B cell (primary cell): Measurements from ENCODE around the gene GPR108. TPM values are rescaled to one million over a fixed set of nuclear protein-coding genes. Genes with fewer than 3 reads are reported as not detected.

Experiments
- ATAC-seq: fragments of 200-7000 bp; cut with Tn5 transposase; one replicate; pipeline ENCODE4 v1.10.0; 2021; ENCODE audit warnings: low read depth, mild to moderate bottlenecking, moderate number of reproducible peaks, moderate library complexity
- CTCF ChIA-PET: fragments of 350-600 bp; sonication (Branson Sonifier 250); formaldehyde crosslinking; loops from one replicate; lab custom pipeline; 2021; ENCODE audit warnings: antibody characterized with exemption, inconsistent platforms; lab: Charles Lee
- POLR2A ChIA-PET: fragments of 350-600 bp; sonication (Branson Sonifier 250); formaldehyde crosslinking; loops from one replicate; lab custom pipeline; 2021; ENCODE audit warnings: antibody characterized with exemption; lab: Charles Lee
- DNase-seq: peaks from one replicate; pipeline ENCODE4 v3.0.0; 2013
- H2AFZ ChIP-seq: 2 replicates; pipeline ENCODE4 v1.6.1; 2012; ENCODE audit warnings: mild to moderate bottlenecking, low read depth, low read length; ENCODE audit not compliant: insufficient read depth, poor library complexity, severe bottlenecking
- H3K27ac ChIP-seq, 2 donors: 1 replicate in 1 of 2; 2 replicates in 1 of 2; pipeline ENCODE4 v1.5.1; 2012 to 2013; ENCODE audit warnings: low read length in 2 of 2, mild to moderate bottlenecking in 2 of 2, moderate library complexity in 1 of 2
- H3K27me3 ChIP-seq, 4 experiments: fragments of 200-600 bp in 1 of 4; sonication (generic) in 1 of 4; replicated peaks in 1 of 4; 1 replicate in 2 of 4; 2 replicates in 2 of 4; pipeline versions ENCODE4 v1.6.1 to v1.7.0; 2013 to 2016; ENCODE audit warnings: low read length in 3 of 4, mild to moderate bottlenecking in 2 of 4, mixed read lengths in 1 of 4, moderate library complexity in 1 of 4; ENCODE audit not compliant: insufficient read depth in 4 of 4, control insufficient read depth in 3 of 4; ENCODE audit errors: control extremely low read depth in 1 of 4
- H3K36me3 ChIP-seq, 2 experiments: replicated peaks in 1 of 2; 1 replicate in 1 of 2; 2 replicates in 1 of 2; pipeline versions ENCODE4 v1.6.1 to v1.7.1; 2013; ENCODE audit warnings: low read length in 1 of 2; ENCODE audit not compliant: insufficient read depth in 2 of 2, control insufficient read depth in 1 of 2; ENCODE audit errors: control extremely low read depth in 1 of 2, extremely low read depth in 1 of 2
- H3K4me1 ChIP-seq, 2 donors: fragments of 200-600 bp in 1 of 2; sonication (generic) in 1 of 2; 1 replicate in 1 of 2; 2 replicates in 1 of 2; pipeline versions ENCODE4 v1.5.1 to v1.6.1; 2013 to 2017; ENCODE audit warnings: low read length in 2 of 2; ENCODE audit not compliant: control insufficient read depth in 2 of 2, insufficient read depth in 2 of 2
- H3K4me2 ChIP-seq: replicated peaks from 2 replicates; pipeline ENCODE3; 2012; ENCODE audit warnings: mild to moderate bottlenecking, low read depth, low read length; ENCODE audit not compliant: poor library complexity, severe bottlenecking
- H3K4me3 ChIP-seq, 5 experiments: fragments of 200-600 bp in 1 of 5; sonication (generic) in 1 of 5; 1 replicate in 3 of 5; 2 replicates in 2 of 5; pipeline versions ENCODE4 v1.5.1 to v1.7.0; 2011 to 2016; ENCODE audit warnings: low read length in 4 of 5, mild to moderate bottlenecking in 4 of 5, low read depth in 2 of 5, control low read depth in 1 of 5, moderate library complexity in 1 of 5; ENCODE audit not compliant: insufficient read depth in 1 of 5; ENCODE audit errors: control extremely low read depth in 1 of 5, extremely low read depth in 1 of 5
- H3K79me2 ChIP-seq: fragments of 200-600 bp; sonication (generic); one replicate; pipeline ENCODE4 v1.6.0; 2016; ENCODE audit warnings: low read length; ENCODE audit not compliant: control insufficient read depth, insufficient read depth
- H3K9ac ChIP-seq: fragments of 200-600 bp; sonication (generic); 2 replicates; pipeline ENCODE4 v1.6.1; 2017; ENCODE audit warnings: mild to moderate bottlenecking, low read length, moderate library complexity
- H3K9me3 ChIP-seq, 3 donors: one replicate each; pipeline versions ENCODE4 v1.6.1 to v1.7.1; 2013; ENCODE audit warnings: low read length in 2 of 3; ENCODE audit not compliant: control insufficient read depth in 2 of 3, insufficient read depth in 1 of 3; ENCODE audit errors: control extremely low read depth in 1 of 3
- H4K20me1 ChIP-seq: 2 replicates; pipeline ENCODE4 v1.6.0; 2012; ENCODE audit warnings: mild to moderate bottlenecking, low read length; ENCODE audit not compliant: insufficient read depth, control insufficient read depth, poor library complexity, severe bottlenecking
- H3K27ac Mint-ChIP-seq: one replicate; pipeline ENCODE4 v1.8.0; 2021; ENCODE audit warnings: mixed read lengths
- H3K27me3 Mint-ChIP-seq: one replicate; pipeline ENCODE4 v1.8.0; 2021; ENCODE audit warnings: mixed read lengths
- H3K4me1 Mint-ChIP-seq: one replicate; pipeline ENCODE4 v1.8.0; 2021; ENCODE audit warnings: mixed read lengths
- H3K4me3 Mint-ChIP-seq: one replicate; pipeline ENCODE4 v1.8.0; 2021; ENCODE audit warnings: mixed read lengths
- H3K9me3 Mint-ChIP-seq: one replicate; pipeline ENCODE4 v1.8.0; 2022; ENCODE audit warnings: mixed read lengths; ENCODE audit not compliant: insufficient read depth
- CTCF ChIP-seq: fragments of 200-600 bp; IDR thresholded peaks from one replicate; pipeline ENCODE4 v1.8.0; 2022; ENCODE audit warnings: antibody characterized with exemption, mild to moderate bottlenecking
- EZH2 ChIP-seq: IDR thresholded peaks from 2 replicates; pipeline ENCODE4 v1.6.1; 2012; ENCODE audit warnings: borderline replicate concordance, low read depth, mild to moderate bottlenecking, moderate library complexity, low read length; ENCODE audit not compliant: insufficient read depth, poor library complexity, severe bottlenecking
- WGBS: methylation state at CpG from one replicate; pipeline ENCODE4 v1.1.5; 2013; ENCODE audit warnings: missing lambda C conversion rate; ENCODE audit not compliant: insufficient coverage; 5-methylcytosine and 5-hydroxymethylcytosine counted together
- intact Hi-C: fragments of 100-400 bp; cut with micrococcal nuclease; formaldehyde crosslinking; loops from one replicate; pipeline ENCODE4 v1.10.0; 2022
- polyA plus RNA-seq: library from polyadenylated mRNA; depleted of rRNA; stranded (reverse); fragments of >200 nt; gene quantifications from 2 replicates; pipeline ENCODE4 v1.2.3, GENCODE V29; 2012
- total RNA-seq, 2 donors: library from RNA; stranded (reverse); fragments of 120-200 nt in 1 of 2; gene quantifications; 1 replicate in 1 of 2; 2 replicates in 1 of 2; pipeline versions ENCODE4 v1.2.3 to v1.2.4, GENCODE V29; 2013 to 2022

The GPR108 gene
- total and polyA plus RNA-seq, 2 donors (not counting 1 experiment from before 2014, with no cell fraction given) = 79.0 to 82.5 TPM

- peaks cover 85% of the 10 kb centered on the region for H4K20me1 ChIP-seq
- peaks cover 30 to 59% of the 10 kb centered on the region in 2 donors for H3K4me1 ChIP-seq
- peak overlapping the region; percentile 4 to 65 for H3K27ac ChIP-seq
- H3K4me3 ChIP-seq = no peak overlapping the region
- H3K79me2 ChIP-seq = peaks cover 96% of the 10 kb centered on the region
- DNase-seq (no peak), ATAC-seq (no peak)
- TF ChIP-seq CTCF = no peak
- peak overlapping the region; percentile 77 for H3K27ac Mint-ChIP-seq
- peak overlapping the region; percentile 43 for H3K4me2 ChIP-seq
- CTCF ChIA-PET = interaction anchor here (0.7 kb wide), 1 partner anchor 66 kb away, joined by 3 read pairs; no protein-coding TSS in a partner anchor
- H3K9me3 ChIP-seq = no peaks in the 10 kb centered on the region
- H3K4me1 Mint-ChIP-seq = peaks cover 56% of the 10 kb centered on the region
- H3K4me3 Mint-ChIP-seq = no peak overlapping the region
- no peaks in the 10 kb centered on the region for H3K27me3 Mint-ChIP-seq
- WGBS = 57% methylated on average over 4 of the region's 4 CpGs
- peaks cover 3 to 49% of the 10 kb centered on the region in 2 experiments for H3K36me3 ChIP-seq
- intact Hi-C loops = loop anchor here (10.0 kb wide), 1 partner anchor 566 kb away; the partner anchor contains the start of gene ARHGEF18
- no peaks in the 10 kb centered on the region for H3K9me3 Mint-ChIP-seq
- no peaks in the 10 kb centered on the region for H3K27me3 ChIP-seq
- H2AFZ ChIP-seq = no peak overlapping the region
- POLR2A ChIA-PET = interaction anchor here (2.5 kb wide), 1 partner anchor 23 kb away, joined by 6 read pairs; no protein-coding TSS in a partner anchor
- H3K9ac ChIP-seq = no peak overlapping the region
These were observed 41.0 kb upstream of the GPR108 start for GRCh38 chr19:6778386-6778785.

- no peak overlapping the region for H3K4me3 ChIP-seq
- no peak for ATAC-seq
- no peaks in the 10 kb centered on the region for H3K9me3 Mint-ChIP-seq
- H3K27ac Mint-ChIP-seq = peak overlapping the region; percentile 54
- H3K4me3 Mint-ChIP-seq = peak overlapping the region; percentile 13
- TF ChIP-seq EZH2 = no peak
- TF ChIP-seq CTCF = no peak
- WGBS = 94% methylated on average over 1 of the region's 2 CpGs
- no peak overlapping the region for H3K9ac ChIP-seq
- H2AFZ ChIP-seq = no peak overlapping the region
- H3K4me1 Mint-ChIP-seq = peaks cover 51% of the 10 kb centered on the region
- H3K27me3 Mint-ChIP-seq = no peaks in the 10 kb centered on the region
- H3K79me2 ChIP-seq = peaks cover 96% of the 10 kb centered on the region
- intact Hi-C loops = loop anchor here (10.0 kb wide), 1 partner anchor 567 kb away; the partner anchor contains the start of gene ARHGEF18
- peak overlapping the region in 1 of 2 donors; percentile 65 for H3K27ac ChIP-seq
- no peak for DNase-seq
- H3K36me3 ChIP-seq = peaks cover 3 to 46% of the 10 kb centered on the region in 2 experiments
- POLR2A ChIA-PET = interaction anchor here (2.5 kb wide), 1 partner anchor 23 kb away, joined by 6 read pairs; no protein-coding TSS in a partner anchor
- CTCF ChIA-PET = no interaction called here
- no peak overlapping the region for H3K4me2 ChIP-seq
- no peaks in the 10 kb centered on the region for H3K27me3 ChIP-seq
- H3K9me3 ChIP-seq = no peaks in the 10 kb centered on the region
- peaks cover 83% of the 10 kb centered on the region for H4K20me1 ChIP-seq
- peaks cover 30 to 55% of the 10 kb centered on the region in 2 donors for H3K4me1 ChIP-seq
These were observed 40.1 kb upstream of the GPR108 start for GRCh38 chr19:6777434-6777833.
